NCI-H345 treated with DMSO at 0.1 percent for 48 hours (cell line): ENCODE results near the gene CDH3.
"Not testable (repeated sequence)": the region's sequence is repeated elsewhere in the genome, so short reads cannot be mapped to it uniquely, and the experiment has no call there.

Source experiments
- DNase-seq: peaks from one replicate; lab custom pipeline; 2025; ENCODE audit not compliant: unreplicated experiment; lab: John Stamatoyannopoulos, UW

The CDH3 gene

DNA sequence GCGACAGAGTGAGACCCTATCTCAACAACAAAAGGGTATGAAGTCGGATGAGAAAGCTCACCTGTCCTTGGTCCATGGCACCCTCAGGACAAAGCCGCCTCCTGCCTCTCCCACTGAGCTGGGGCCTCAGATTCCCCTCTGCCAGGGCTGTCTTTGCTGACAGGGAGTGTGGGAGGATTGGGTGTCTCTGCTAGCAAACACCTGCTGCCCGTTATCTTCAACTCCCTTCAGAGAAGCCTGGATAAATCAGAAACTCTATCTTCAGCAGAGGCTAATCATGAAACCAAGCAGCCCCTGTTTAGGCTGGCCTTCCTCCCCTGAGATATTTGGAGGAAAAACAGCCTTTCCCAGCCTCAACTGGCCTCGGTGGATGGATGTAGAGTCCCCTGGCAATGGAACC, 55.7 kb downstream of the CDH3 start:
- DNase-seq: no peak

DNA sequence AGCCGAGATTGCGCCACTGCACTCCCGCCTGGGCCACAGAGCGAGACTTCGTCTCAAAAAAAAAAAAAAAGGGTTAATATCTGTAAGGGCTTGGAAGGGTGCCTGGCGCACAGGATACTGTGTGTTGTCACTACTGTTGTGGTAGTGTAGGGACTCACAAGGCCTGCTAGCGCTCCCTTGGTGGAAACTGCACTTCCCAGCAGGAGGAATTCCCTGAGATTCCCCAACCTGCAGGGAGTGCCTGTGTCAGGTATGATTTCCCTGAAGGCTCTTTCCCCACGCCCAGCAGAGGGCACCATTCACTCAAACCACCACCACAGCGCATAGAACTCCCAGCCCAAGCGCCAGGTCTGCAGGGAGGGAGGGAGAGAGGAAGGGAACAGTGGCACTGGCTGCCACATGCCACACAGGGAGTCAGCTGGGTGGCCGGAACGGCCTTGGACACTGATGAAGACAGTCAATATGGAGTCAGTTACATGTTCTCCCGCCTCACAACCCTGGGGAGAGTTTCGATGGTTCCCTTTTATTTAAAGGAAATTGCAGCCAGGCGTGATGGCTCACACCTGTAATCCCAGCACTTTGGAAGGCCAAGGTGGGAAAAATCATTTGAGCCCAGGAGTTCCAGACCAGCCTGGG, 59.2 kb downstream of the CDH3 start:
- peak; percentile 71 for DNase-seq

DNA sequence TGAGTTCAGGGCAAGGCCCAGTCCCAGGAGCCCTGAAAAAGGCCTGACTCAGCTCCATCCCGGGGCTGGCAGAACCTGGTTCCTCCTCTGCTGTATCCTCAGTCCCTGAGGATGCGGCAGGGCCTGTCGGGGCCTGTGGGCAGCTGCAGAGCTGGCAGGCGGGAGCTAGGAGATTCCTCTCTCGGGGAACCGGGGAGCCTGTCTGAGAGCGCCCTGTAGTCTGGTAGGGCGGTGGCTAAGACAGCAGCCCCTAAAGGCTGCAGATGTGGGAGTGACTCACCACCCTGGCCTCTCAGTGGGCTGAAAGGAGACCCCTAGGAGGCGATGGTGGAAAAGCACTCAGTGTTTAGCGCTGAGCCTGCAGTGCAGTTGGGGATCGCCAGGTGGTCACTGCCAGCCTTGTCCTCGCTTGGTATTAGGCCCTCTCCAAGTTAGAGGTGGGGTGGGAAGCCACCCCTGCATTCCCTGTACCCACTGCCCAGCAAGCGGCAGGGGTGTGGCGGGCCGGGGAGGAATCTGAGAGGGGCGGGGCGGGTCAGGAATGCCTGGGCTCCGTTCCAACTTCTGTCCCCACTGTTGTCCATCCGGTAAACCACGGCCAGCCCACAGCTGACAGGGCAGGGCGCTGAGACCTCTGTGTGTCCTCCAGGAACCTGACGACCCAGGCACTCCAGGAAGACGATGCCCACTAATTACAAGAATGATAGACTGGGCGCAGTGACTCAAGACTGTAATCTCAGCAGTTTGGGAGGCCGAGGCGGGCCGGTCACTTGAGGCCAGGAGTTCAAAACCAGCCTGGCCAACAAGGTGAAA, 62.4 kb downstream of the CDH3 start:
- no peak for DNase-seq

DNA sequence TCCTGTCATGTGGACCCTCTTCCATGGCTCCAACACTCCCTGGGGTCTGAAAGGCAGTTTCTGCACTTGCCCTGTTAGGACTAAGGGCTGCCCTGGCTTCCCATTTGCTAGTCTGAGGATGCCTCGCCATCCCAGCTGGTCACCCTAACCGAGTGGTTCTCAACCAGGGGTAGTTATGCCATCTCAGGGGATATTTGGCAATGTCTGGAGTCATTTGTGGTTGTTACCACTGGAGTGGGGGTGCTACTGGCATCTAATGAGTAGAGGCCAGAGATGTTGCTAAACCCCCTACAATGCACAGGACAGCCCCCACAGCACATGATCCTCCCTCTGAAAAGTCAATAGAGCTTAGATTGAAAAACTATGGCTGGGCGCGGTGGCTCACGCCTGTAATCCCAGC, 65.1 kb downstream of the CDH3 start:
- DNase-seq: no peak

DNA sequence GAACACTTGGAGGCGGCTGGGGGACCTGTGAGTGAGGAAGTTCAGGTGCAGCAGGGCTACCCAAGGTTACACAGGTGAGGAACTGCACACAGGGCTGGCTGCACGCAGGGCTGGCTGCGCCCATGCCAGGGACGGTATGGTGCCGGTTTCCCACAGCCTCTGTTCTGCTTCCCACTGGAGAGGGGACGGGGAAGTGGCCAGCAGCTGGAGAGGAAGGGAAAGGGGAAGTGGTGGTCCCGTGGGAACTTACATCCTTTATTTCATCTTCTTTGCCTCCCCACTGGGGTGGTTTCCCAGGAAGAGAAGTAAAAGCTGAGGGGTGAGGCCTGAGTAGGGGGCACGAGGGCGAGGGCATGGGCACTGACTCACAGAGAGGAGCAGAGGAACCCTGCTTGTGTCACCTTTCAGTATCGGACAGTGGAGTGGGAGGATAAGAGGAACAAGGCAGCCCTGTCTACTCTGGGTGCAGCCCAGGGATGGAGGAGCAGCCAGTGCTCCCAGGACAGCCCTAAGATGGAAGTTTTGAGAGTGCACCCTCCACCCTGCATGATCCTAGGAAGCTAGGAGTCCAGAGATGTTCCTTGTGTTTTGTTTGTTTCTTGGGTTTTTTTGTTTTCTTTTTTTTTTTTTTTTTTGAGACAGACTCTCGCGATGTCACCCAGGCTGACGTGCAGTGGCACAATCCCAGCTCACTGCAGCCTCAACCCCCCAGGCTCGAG, 66.5 kb downstream of the CDH3 start:
- DNase-seq: no peak

DNA sequence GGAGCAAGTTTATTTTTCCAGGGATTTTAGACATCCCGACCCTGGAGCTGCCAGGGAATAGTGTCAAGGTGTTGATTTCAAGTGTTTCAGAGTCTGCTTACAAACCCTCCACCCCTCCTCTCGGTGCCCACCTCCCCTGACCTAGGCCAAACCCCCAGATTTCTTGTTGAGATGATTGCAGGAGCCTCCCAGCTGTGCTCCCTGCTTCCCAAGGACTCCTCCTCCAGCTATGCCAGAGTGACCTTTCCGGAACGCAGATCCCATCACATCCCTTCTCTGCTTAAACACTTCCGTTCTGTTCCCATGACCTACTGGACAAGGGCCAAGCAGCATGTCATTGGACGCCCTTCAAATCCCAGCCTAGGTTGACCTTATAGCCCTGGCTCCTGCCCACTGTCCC, 68.3 kb downstream of the CDH3 start:
- no peak for DNase-seq

DNA sequence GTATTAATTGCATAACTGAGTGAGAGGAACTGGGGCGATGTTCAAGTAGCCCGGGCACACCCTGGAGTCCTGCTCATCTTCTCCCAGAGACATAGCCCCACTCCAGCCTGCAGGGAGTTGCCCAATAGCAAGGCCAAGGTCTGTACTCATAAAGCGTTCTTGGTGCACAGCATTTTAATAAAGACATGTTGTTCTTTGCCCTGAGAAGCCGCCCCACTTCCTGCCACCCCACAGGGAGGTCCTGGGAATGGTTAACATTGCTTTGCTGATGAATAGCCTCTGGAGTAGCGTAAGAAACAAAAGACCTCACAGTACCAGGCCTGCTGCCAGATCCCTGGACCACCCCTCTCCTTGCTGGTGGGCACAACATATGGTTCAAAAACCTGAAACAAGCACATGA, 70.4 kb downstream of the CDH3 start:
- DNase-seq: no peak

DNA sequence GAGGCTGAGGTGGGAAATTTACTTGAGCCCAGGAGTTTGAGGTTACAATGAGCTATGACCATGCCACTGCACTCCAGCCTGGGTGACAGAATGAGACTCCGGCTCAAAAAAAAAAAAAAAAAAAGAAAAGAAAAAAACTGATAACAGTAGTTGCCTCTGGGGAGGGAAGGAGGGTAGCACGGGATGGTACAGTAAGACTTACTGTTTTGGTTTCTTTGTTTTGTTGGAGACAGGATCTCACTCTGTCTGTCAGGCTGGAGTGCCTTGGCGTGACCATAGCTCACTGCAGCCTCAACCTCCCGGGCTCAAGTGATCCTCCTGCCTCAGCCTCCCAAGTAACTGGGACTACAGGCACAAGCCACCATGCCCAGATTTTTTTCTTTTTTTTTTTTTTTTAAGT, 71.4 kb downstream of the CDH3 start:
- DNase-seq: not testable (repeated sequence)

DNA sequence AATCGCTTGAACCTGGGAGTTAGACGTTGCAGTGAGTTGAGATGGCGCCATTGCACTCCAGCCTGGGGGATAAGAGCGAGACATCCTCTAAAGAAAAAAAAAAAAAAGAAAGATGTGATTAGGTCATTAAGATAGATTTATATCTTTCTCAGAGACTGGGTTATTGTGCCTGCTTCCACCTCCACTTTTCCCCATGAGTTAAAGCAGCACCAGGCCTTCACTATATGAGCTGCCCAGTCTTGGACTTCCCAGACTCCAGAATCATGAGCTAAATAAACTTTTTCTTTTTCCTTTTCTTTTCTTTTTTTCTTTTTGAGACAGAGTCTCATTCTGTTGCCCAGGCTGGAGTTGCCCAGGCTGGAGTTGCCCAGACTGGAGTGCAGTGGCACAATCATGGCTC, 72.6 kb downstream of the CDH3 start:
- no peak for DNase-seq

DNA sequence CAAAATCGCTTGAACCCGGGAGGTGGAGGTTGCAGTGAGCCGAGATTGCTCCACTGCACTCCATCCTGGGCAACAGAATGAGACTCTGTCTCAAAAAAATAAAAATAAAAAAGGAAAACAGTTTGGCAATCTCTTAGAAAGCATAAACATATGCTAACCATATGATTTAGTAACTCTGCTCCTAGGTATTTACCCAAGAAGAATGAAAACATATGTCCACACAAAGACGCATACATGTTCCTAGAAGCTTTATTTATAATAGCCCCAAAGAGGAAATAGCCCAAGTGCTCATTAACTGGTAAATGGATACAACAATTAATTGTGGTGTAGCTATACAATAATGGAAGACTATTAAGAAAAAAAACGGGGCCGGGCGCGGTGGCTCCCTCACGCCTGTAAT, 73.5 kb downstream of the CDH3 start:
- DNase-seq: no peak

DNA sequence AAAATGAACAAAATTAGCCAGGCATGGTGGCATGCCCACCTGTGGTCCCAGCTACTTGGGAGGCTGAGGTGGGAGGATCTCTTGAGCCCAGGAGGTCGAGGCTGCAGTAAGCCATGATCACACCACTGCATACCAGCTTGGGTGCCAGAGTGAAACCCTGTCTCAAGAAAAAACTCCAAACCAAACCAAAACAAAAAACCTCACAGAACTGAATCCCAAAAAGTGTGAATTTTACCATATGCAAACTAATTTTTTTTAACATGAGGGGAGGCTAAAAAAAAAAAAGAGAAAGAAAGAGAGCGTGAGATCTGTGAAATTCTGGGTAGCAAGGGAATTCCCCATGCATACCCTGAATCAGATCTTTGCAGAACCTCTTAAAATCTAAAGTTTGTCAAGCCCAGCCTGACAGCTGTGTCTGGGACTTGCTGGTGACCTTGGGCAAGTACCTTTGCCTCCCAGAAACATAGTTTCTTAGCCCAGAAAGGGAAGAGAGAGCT, 74.9 kb downstream of the CDH3 start:
- no peak for DNase-seq

DNA sequence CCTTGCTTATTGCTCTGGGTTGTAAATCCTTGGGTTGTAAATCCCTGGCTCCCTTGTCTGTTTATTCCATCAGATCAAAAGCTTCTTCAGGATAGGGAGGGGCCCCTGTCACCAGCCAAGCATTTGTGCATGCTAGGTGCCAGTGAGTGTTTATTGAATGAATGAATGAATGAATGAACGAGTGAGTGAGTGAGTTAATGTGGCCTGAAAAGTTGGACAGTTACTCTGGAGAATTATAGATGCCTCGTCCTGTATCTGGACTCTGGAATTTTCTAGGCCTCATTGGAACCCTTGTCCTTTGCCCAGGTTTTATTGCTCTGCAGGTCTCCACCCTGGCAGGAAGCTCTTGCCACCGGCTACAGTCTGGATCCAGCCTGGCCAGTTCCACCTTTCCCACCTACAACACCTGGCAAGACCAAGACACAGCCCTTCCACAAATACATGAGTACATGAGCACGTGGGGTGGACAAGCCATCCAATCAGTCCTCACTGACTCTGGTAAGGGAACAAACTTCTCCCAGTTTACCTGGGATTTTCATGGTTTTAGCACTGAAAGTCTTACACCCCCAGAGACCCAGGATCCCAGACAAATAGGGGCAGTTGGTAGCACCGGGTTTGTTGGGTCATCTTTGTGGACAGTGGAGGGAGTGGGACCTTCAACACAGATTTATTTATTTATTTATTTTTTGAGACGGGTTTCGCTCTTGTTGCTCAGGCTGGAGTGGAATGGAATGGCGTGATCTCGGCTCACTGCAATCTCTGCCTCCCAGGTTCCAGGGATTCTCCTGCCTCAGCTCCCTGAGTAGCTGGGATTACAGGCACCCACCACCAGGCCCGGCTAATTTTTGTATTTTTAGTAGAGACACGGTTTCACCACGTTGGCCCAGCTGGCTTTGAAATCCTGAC, 77.3 kb downstream of the CDH3 start:
- DNase-seq: no peak

DNA sequence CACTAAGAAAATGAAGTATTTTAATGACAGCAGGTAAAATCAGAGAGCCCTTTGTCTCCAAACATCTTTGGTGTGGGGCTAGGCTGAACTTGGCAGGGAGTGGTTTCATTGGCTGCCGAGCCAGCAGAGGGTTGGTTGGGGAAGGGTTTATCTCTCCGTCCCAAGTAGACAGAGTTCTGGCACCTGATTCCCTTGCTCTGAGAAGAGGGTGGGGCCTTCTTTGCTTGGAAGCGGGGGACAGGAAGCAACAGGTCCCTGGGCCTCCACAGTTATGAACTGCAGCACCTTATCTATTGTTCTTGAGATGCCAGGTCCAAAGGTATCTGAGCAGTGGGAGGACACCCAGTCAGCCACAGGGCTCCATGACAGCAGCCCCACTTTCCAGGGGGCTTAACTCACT, 79.7 kb downstream of the CDH3 start:
- no peak for DNase-seq

DNA sequence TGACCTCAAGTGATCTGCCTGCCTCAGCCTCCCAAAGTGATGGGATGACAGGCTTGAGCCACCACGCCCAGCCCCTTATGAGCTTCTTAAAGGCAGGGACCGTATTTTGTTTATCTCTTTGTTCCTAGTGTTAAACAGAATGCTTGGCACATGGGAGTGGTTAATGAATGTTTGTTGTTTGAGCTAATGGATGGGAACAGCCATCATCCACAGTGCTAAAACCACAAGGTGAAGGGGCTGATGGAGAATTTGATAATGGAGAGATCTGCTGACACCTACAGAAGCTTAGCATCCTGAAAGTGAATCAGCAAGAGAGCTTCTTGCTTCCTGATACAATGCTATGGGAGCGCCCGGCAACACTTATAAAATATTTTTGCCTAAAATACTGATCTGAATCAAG, 83.4 kb downstream of the CDH3 start:
- DNase-seq: no peak

DNA sequence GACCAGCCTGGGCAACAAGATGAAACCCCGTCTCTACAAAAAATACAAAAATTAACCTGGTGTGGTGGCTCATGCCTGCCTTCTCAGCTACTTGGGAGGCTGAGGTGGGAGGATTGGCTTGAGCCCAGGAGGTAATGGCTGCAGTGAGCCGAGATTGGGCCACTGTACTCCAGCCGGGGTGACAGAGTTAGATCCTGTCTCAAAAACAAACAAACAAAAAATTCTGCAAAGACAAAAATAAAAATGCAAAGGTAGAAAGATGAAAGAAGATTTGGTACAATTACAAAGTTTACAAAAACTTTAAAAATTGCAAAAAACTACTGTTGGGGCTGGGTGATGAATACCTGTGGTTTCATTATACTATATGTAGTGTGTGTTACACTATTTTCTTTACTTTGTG, 86.5 kb downstream of the CDH3 start:
- DNase-seq: no peak

DNA sequence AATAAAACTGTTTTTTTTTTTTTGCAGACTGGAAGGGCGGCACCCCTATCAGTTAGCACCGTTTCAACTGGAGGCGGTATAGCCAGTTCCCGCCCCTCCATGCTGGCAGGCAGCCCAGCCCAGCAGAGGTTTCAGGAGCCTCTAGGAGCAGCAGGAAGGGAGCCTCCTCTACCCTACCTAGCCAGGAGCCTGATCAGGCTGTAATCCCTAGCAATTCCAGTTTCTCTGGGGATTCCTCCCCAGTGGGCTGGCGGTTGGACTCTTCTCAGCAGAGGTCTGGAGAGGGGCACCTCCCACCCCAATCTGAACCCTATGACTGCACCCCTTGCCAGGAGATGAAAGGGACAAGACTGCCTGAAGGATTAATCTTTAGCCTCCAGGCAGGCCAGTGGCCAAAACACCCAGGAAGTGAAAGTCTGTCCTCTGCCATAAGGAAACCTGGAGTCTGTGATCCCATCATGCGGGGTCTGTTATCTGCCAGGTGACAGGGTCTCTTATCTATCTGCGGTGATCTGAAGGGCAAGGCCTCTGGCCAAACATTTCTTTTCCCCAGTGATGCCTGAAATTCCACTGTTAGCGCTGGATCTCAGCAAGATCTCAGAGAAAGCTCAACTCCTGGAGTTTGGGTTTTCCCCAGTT, 87.1 kb downstream of the CDH3 start:
- no peak for DNase-seq

DNA sequence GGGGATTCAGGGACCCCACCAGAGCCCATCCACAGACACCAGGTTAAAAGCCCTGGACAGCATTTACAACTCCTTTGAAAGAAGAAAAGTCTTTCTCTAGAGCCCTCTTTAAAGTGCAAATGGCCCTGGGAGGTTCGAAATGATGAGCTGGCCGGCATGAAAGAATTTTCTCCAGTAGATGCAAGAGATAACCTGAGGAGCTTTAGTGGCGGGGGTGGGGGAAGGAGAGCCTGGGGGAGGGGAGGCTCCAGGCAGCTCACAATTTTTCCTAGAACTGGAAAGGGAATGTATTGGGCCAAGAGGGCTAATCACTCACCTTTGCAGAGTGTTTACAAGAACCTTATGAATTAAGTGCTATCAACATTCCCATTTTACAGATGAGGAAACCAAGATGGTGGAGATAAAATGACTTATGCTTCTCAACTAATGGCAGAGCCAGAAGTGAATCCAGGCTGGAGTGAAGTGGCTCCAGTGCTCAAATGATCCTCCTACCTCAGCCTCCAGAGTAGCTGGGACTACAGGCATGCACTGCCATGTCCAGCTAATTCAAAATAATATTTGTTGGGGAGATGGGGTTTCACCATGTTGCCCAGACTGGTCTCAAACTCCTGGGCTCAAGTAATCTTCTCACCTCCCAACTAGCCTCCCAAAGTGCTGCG, 87.8 kb downstream of the CDH3 start:
- no peak for DNase-seq

DNA sequence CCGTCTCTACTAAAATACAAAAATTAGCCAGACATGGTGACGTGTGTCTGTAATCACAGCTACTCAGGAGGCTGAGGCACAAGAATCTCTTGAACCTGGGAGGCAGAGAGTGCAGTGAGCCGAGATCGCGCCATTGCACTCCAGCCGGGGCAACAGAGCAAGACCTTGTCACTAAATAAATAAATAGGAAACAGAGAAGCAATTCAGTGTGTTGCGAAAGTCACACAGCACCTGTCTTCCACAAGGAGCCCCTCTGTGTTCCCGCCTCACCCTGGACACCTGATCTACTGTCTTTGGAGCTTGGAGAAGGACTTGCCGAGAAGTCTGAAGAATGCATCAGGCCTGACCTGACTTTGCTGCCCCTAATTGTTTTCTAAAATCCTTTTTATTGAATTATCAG, 88.5 kb downstream of the CDH3 start:
- no peak for DNase-seq

DNA sequence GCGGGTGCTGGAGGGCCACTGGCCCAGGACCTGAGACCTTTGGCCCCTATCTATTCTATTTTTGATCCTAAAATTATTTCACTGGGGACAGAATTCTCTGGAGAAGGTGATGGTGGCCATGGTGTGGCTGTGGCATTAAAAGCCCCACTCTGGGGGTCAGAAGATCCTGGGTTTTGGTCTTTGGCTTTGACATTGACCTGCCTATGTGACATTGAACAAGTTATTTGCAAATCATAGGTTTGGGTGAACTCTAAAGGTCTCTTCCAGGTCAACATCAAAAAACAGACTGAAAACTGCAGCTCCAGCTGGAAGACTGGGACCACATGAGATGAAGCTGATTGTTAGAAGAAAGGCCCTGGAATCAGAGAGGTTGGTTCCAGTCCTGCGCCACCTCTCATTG, 89.7 kb downstream of the CDH3 start:
- no peak for DNase-seq

DNA sequence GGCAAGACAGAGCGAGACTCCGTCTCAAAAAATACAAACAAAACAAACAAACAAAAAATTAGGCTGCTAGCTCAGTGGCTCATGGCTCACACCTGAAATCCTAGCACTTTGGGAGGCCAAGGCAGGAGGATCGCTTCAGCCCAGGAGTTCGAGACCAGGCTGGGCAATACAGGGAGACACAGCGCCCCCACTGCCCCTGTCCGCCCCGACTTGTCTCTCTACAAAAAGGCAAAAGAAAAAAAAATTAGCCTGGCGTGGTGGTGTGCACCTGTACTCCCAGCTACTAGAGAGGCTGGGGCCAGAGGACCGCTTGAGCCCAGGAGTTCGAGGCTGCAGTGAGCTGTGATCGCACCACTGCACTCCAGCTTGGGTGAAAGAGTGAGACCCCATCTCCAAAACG, 91.5 kb downstream of the CDH3 start:
- DNase-seq: no peak
